Measurements from ENCODE around the gene FBXO15.

DNA sequence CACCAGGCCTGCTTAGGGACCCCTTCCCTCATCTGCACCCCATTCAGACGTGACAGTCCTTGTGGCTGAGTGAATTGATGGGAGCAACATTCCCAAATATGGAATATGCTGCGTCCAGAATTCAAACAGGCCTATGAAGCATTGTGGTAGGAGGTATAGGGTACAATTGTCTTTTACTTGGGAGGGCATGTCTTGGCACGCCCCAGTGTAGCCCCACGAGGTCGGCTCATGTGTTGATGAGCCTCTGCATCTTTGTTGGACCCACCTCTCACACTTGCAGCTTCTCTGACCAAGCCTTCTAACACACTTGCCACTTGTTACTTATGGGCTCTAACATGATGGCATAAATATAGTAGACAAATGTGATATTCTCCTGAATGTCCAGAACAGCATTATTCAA is 2.2 kb upstream of the FBXO15 start:
- TF ChIP-seq, protein P1, sequence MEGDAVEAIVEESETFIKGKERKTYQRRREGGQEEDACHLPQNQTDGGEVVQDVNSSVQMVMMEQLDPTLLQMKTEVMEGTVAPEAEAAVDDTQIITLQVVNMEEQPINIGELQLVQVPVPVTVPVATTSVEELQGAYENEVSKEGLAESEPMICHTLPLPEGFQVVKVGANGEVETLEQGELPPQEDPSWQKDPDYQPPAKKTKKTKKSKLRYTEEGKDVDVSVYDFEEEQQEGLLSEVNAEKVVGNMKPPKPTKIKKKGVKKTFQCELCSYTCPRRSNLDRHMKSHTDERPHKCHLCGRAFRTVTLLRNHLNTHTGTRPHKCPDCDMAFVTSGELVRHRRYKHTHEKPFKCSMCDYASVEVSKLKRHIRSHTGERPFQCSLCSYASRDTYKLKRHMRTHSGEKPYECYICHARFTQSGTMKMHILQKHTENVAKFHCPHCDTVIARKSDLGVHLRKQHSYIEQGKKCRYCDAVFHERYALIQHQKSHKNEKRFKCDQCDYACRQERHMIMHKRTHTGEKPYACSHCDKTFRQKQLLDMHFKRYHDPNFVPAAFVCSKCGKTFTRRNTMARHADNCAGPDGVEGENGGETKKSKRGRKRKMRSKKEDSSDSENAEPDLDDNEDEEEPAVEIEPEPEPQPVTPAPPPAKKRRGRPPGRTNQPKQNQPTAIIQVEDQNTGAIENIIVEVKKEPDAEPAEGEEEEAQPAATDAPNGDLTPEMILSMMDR (IDR thresholded peaks at IDR 0.05), result no peak
- TF ChIP-seq POLR2A (IDR thresholded peaks at IDR 0.05), result no peak

All from body of pancreas (tissue), 4 donors.